DND-41 (cell line): ENCODE data around the gene SORBS1.

Experiments
- ATAC-seq: fragments of 200-7000 bp; cut with Tn5 transposase; 3 replicates; pipeline ENCODE4 v1.9.1; 2021; ENCODE audit warnings: low read depth; ENCODE audit not compliant: insufficient read depth
- DNase-seq: peaks from one replicate; pipeline ENCODE4 v3.0.0-alpha.2; 2020
- H2AFZ ChIP-seq: 2 replicates; pipeline ENCODE4 v1.6.0; 2012; ENCODE audit warnings: low read depth, low read length
- H3K27ac ChIP-seq: 2 replicates; pipeline ENCODE4 v1.5.1; 2012; ENCODE audit warnings: low read length, inconsistent platforms
- H3K27me3 ChIP-seq: fragments of 200-600 bp; sonication (generic); 2 replicates; pipeline ENCODE4 v1.6.0; 2012; ENCODE audit warnings: low read length, mild to moderate bottlenecking, inconsistent platforms; ENCODE audit not compliant: insufficient read depth, poor library complexity
- H3K36me3 ChIP-seq: 2 replicates; pipeline ENCODE4 v1.5.1; 2012; ENCODE audit warnings: low read length, inconsistent platforms; ENCODE audit not compliant: insufficient read depth
- H3K4me1 ChIP-seq: 2 replicates; pipeline ENCODE4 v1.5.1; 2012; ENCODE audit warnings: mild to moderate bottlenecking, low read length; ENCODE audit not compliant: insufficient read depth
- H3K4me2 ChIP-seq: 2 replicates; pipeline ENCODE4 v1.6.0; 2012; ENCODE audit warnings: mild to moderate bottlenecking, moderate library complexity, low read length, inconsistent platforms; ENCODE audit not compliant: insufficient read depth
- H3K4me3 ChIP-seq, 2 experiments: fragments of 200-600 bp in 1 of 2; shearing (Covaris generic) in 1 of 2; 2 replicates each; pipeline ENCODE4 v1.5.1; 2012 to 2016; ENCODE audit warnings: inconsistent platforms in 2 of 2, low read length in 2 of 2, mild to moderate bottlenecking in 2 of 2, low read depth in 1 of 2, moderate library complexity in 1 of 2
- H3K79me2 ChIP-seq: 2 replicates; pipeline ENCODE4 v1.6.0; 2012; ENCODE audit warnings: low read length, inconsistent platforms; ENCODE audit not compliant: insufficient read depth
- H3K9ac ChIP-seq: 2 replicates; pipeline ENCODE4 v1.6.0; 2012; ENCODE audit warnings: low read depth, mild to moderate bottlenecking, inconsistent platforms, low read length, moderate library complexity
- H3K9me3 ChIP-seq: 2 replicates; pipeline ENCODE4 v1.5.1; 2012; ENCODE audit warnings: low read length, moderate library complexity, mild to moderate bottlenecking, inconsistent platforms; ENCODE audit not compliant: insufficient read depth, severe bottlenecking
- H4K20me1 ChIP-seq: 2 replicates; pipeline ENCODE4 v1.6.0; 2012; ENCODE audit warnings: low read length; ENCODE audit not compliant: insufficient read depth
- EZH2 ChIP-seq: IDR thresholded peaks from 3 replicates; pipeline ENCODE4 v1.6.1; 2012; ENCODE audit warnings: borderline replicate concordance, low read depth, mild to moderate bottlenecking, moderate library complexity, low read length, inconsistent platforms; ENCODE audit not compliant: severe bottlenecking
- TF ChIP-seq, protein P1 (sequence below): IDR thresholded peaks from 2 replicates; pipeline ENCODE4 v1.5.1; 2012; ENCODE audit warnings: borderline replicate concordance, low read length, moderate library complexity, mild to moderate bottlenecking; ENCODE audit not compliant: poor library complexity, severe bottlenecking; ENCODE audit errors: extremely low read depth

Gene SORBS1

DNA sequence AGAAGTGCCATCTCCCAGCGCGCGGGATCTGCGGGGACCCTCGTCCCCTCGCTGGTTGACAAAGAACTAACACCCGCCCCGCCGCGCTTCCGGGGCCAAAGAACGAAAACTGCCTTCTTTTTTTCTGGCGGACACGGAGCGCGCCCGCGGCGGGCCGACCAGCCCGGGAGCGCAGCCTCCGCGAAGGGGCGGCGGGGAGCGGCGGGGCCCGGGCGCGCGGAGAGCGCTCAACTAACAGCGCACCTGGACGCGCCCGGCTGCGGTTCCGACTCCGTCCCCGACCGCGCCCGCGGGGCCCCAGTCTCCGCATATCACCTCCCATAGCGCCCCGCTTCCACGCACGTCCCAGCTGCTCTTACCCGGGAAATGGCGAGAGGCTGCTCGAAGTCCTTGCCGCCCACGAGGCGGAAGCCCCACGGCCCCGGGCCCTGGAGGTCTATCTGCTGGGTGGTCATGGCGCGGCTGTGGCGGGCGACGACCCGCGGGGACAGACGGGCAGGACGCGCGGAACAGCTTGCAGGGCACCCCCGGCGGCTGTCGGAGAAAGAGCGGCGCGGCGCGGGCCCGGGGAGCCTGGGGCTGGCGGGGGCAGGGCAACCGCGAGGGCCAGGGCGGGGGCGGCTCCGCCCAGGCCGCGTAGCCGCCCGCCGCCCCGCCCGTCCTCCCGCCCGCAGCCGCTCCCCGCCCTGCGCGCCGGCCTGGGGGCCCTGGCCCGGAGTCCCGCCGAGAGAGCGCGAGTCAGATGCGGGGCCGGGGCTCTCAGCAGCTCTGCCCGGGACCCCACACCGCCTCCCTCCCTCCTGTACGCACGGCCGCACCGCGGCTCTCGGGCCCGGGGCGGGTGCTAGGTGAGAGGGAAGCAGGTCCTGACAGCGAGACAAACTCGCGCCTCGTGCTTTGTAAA, 270.5 kb downstream of the SORBS1 start, which contains the start of gene PDLIM1:
PDLIM1 (minus strand) TSS at position 543 of the 904 bp plus-strand sequence; CDS start at position 455, 88 bp downstream.
- H3K9ac ChIP-seq = no peak within 1 kb of the TSS
- no peaks in the 10 kb centered on the region for H4K20me1 ChIP-seq
- H3K4me3 ChIP-seq = no peak within 1 kb of the TSS
- H2AFZ ChIP-seq = no peak within 1 kb of the TSS
- TF ChIP-seq, protein P1, sequence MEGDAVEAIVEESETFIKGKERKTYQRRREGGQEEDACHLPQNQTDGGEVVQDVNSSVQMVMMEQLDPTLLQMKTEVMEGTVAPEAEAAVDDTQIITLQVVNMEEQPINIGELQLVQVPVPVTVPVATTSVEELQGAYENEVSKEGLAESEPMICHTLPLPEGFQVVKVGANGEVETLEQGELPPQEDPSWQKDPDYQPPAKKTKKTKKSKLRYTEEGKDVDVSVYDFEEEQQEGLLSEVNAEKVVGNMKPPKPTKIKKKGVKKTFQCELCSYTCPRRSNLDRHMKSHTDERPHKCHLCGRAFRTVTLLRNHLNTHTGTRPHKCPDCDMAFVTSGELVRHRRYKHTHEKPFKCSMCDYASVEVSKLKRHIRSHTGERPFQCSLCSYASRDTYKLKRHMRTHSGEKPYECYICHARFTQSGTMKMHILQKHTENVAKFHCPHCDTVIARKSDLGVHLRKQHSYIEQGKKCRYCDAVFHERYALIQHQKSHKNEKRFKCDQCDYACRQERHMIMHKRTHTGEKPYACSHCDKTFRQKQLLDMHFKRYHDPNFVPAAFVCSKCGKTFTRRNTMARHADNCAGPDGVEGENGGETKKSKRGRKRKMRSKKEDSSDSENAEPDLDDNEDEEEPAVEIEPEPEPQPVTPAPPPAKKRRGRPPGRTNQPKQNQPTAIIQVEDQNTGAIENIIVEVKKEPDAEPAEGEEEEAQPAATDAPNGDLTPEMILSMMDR = no peak
- TF ChIP-seq EZH2 = no peak
- H3K79me2 ChIP-seq = no peaks in the 10 kb centered on the region
- ATAC-seq (no peak), DNase-seq (no peak)
- H3K9me3 ChIP-seq = no peaks in the 10 kb centered on the region
- H3K4me2 ChIP-seq = no peak within 1 kb of the TSS
- H3K27ac ChIP-seq = no peak within 1 kb of the TSS
- H3K36me3 ChIP-seq = no peaks in the 10 kb centered on the region
- no peaks in the 10 kb centered on the region for H3K4me1 ChIP-seq
- peaks cover 10% of the 10 kb centered on the region for H3K27me3 ChIP-seq

DNA sequence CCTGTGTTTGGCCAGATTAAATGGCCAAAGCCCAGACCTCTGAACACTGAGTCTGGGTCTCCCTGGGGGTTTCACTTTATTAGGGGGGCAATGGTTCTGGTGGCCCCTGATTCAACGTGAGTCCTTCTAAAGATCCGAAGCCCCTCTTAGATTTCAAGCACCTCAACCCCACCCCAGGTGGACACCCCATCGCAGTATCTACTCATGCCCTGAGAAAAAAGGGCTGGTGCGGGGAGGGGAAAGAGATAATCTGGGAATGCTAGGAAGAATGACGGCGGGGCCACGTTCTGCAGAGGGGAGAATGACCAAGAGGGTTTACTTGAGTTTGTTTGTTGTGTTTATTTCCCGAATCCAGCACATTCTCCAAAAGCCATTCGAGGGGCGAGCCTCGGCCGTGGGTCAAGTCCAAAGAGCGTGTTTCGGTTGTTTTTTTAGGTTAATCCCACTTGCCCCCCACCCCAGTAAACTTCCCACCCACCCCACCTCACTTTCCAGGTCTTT, 271.2 kb downstream of the SORBS1 start:
- H3K79me2 ChIP-seq = no peaks in the 10 kb centered on the region
- no peak overlapping the region for H3K27ac ChIP-seq

DNA sequence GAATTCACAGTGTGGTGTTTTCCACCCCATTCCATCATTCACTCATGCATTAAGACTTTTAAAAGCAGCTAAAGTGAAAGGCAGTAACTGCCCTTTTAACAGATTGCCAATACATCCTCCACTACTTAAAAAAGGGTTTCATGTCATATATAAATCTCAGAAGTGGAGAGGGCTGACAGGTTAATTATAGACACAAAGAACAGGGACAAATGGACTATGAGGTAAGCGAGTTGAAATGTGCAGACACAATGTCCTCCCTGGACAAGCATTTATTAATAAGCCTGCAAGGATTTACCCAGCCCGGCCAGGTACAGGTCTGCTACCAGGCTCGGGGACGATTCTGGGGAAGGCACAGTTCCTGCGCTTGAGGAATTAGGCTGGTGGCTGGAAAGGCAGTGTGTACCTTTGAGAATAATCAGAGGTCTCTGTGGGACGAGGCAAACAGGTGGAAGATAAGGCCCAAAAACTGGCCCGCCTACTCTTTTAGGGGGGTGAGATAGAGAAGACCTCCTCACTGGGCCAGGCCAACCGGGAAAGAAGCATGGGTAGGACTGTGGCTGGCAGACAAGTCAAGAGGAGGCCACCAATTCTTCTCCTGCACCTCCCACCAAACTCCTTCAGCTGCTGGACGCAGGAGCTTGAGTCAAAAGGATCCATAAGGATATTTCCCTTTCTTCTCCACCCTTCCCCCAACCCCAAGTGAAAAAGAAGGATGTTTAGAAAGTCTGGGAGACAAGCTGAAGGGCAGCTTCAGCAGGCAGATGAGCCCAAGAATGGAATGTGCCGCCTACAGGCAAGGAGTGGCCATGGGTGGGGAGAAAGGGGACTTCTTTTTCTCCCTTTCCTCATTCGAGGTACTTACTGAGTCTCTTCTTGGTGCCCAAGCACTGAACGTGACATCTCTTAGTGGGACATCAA, 271.9 kb downstream of the SORBS1 start:
- H3K4me1 ChIP-seq = no peaks in the 10 kb centered on the region
- no peak overlapping the region for H3K27ac ChIP-seq
- no peak for TF ChIP-seq EZH2
- TF ChIP-seq, protein P1 = no peak
- H3K9me3 ChIP-seq = no peaks in the 10 kb centered on the region
- no peak overlapping the region for H3K9ac ChIP-seq
- ATAC-seq (no peak), DNase-seq (no peak)
- H4K20me1 ChIP-seq = no peaks in the 10 kb centered on the region
- H2AFZ ChIP-seq = no peak overlapping the region
- no peak overlapping the region for H3K4me2 ChIP-seq
- H3K36me3 ChIP-seq = no peaks in the 10 kb centered on the region
- no peak overlapping the region for H3K4me3 ChIP-seq
- H3K79me2 ChIP-seq = no peaks in the 10 kb centered on the region
- peaks cover 16% of the 10 kb centered on the region for H3K27me3 ChIP-seq

More for the DNA sequence above, 271.2 kb downstream of the SORBS1 start:
- H4K20me1 ChIP-seq = no peaks in the 10 kb centered on the region
- H3K27me3 ChIP-seq = peaks cover 15% of the 10 kb centered on the region
- DNase-seq = no peak
- H3K4me1 ChIP-seq = no peaks in the 10 kb centered on the region
- ATAC-seq = no peak
- H3K9me3 ChIP-seq = no peaks in the 10 kb centered on the region
- H3K9ac ChIP-seq = no peak overlapping the region
- no peak overlapping the region for H2AFZ ChIP-seq
- H3K36me3 ChIP-seq = no peaks in the 10 kb centered on the region
- TF ChIP-seq, protein P1 = no peak
- no peak for TF ChIP-seq EZH2
- H3K4me3 ChIP-seq = no peak overlapping the region
- no peak overlapping the region for H3K4me2 ChIP-seq
